Tibial artery (tissue), 4 donors: ENCODE measurements around the gene SAAL1.

ENCODE experiments used
- DNase-seq, 2 donors: peaks; one replicate each; pipeline ENCODE4 v3.0.0-alpha.2; 2019
- H3K27ac ChIP-seq, 2 donors: fragments of 200-600 bp; sonication (generic) in 1 of 2; 1 replicate in 1 of 2; 2 replicates in 1 of 2; pipeline ENCODE4 v1.5.1; 2018 to 2019; ENCODE audit warnings: mild to moderate bottlenecking in 1 of 2
- H3K27me3 ChIP-seq, 2 donors: fragments of 200-600 bp; sonication (generic) in 1 of 2; one replicate each; pipeline versions ENCODE4 v1.5.1 to v1.6.0; 2016 to 2019
- H3K36me3 ChIP-seq, 3 donors: fragments of 200-600 bp; sonication (generic) in 2 of 3; one replicate each; pipeline ENCODE4 v1.5.1; 2016 to 2019; ENCODE audit warnings: mild to moderate bottlenecking in 2 of 3
- H3K4me1 ChIP-seq, 4 donors: fragments of 200-600 bp; sonication (generic) in 2 of 4; 1 replicate in 3 of 4; 2 replicates in 1 of 4; pipeline ENCODE4 v1.5.1; 2016 to 2019
- H3K4me3 ChIP-seq, 2 donors: fragments of 200-600 bp; sonication (generic) in 1 of 2; 1 replicate in 1 of 2; 2 replicates in 1 of 2; pipeline ENCODE4 v1.5.1; 2018 to 2019; ENCODE audit warnings: mild to moderate bottlenecking in 2 of 2
- H3K9me3 ChIP-seq, 3 donors: fragments of 200-600 bp; sonication (generic) in 1 of 3; one replicate each; pipeline ENCODE4 v1.5.1; 2016 to 2019
- CTCF ChIP-seq, 2 experiments: fragments of 200-600 bp in 1 of 2; fragments of 450-650 bp in 1 of 2; IDR thresholded peaks; one replicate each; pipeline ENCODE4 v1.5.1; 2017 to 2019; ENCODE audit warnings: antibody characterized with exemption in 2 of 2, mild to moderate bottlenecking in 1 of 2, moderate library complexity in 1 of 2
- intact Hi-C: fragments of 100-400 bp; cut with DNase I; formaldehyde crosslinking; loops from one replicate; pipeline ENCODE4 v1.15.0; 2023; ENCODE audit warnings: low total_unique reads

The SAAL1 gene

GRCh38 chr11:18105802-18106574 lies at the start of gene SAAL1:
Gene SAAL1, minus strand, starts transcription at chr11:18106082. Its CDS starts 41 bp downstream, at chr11:18106041.
- peak within 1 kb of the TSS; percentile 91 to 98 for H3K4me3 ChIP-seq
- DNase-seq = peak; percentile 71 to 89
- intact Hi-C loops = loop anchor here (5.0 kb wide), 1 partner anchor 94 kb away; the partner anchor contains the start of gene SERGEF
- H3K36me3 ChIP-seq = peaks cover 7 to 23% (median 16%) of the 10 kb centered on the region in 3 donors
- no peaks in the 10 kb centered on the region for H3K9me3 ChIP-seq
- H3K4me1 ChIP-seq = peaks cover 0 to 19% (median 9%) of the 10 kb centered on the region in 4 donors
- H3K27me3 ChIP-seq = no peaks in the 10 kb centered on the region
- TF ChIP-seq CTCF (IDR thresholded peaks at IDR 0.05) = peak; percentile 49 to 58
- H3K27ac ChIP-seq = peak within 1 kb of the TSS; percentile 68 to 77

- intact Hi-C loops = no loop called here
- H3K9me3 ChIP-seq = no peaks in the 10 kb centered on the region
- H3K4me3 ChIP-seq = no peak overlapping the region
- no peak for DNase-seq
- no peak for TF ChIP-seq CTCF (IDR thresholded peaks at IDR 0.05)
- no peaks in the 10 kb centered on the region for H3K4me1 ChIP-seq
- no peak overlapping the region for H3K27ac ChIP-seq
- H3K36me3 ChIP-seq = no peaks in the 10 kb centered on the region
- H3K27me3 ChIP-seq = peaks cover 0 to 7% of the 10 kb centered on the region in 2 donors
Measured at GRCh38 chr11:18151581-18151980, 45.7 kb upstream of the SAAL1 start.

- Histone ChIP-seq H3K27ac (no peak overlapping the region), H3K36me3 (no peaks in the 10 kb centered on the region), H3K4me3 (no peak overlapping the region), H3K9me3 (no peaks in the 10 kb centered on the region), H3K4me1 (no peaks in the 10 kb centered on the region), H3K27me3 (no peaks in the 10 kb centered on the region)
- TF ChIP-seq CTCF (IDR thresholded peaks at IDR 0.05) = no peak
- intact Hi-C loops = no loop called here
- no peak for DNase-seq
Measured at GRCh38 chr11:18145837-18146236, 40.0 kb upstream of the SAAL1 start.

GRCh38 chr11:18145025-18145424 lies 39.1 kb upstream of the SAAL1 start:
- intact Hi-C loops = no loop called here

GRCh38 chr11:18144243-18144642 lies 38.4 kb upstream of the SAAL1 start:
- Histone ChIP-seq H3K27ac (no peak overlapping the region), H3K4me1 (no peaks in the 10 kb centered on the region), H3K36me3 (no peaks in the 10 kb centered on the region), H3K27me3 (no peaks in the 10 kb centered on the region), H3K4me3 (no peak overlapping the region), H3K9me3 (no peaks in the 10 kb centered on the region)
- TF ChIP-seq CTCF (IDR thresholded peaks at IDR 0.05) = no peak
- no peak for DNase-seq
- intact Hi-C loops = no loop called here

More at GRCh38 chr11:18145025-18145424, 39.1 kb upstream of the SAAL1 start:
- DNase-seq = no peak
- Histone ChIP-seq H3K27ac (no peak overlapping the region), H3K9me3 (no peaks in the 10 kb centered on the region), H3K27me3 (no peaks in the 10 kb centered on the region), H3K4me1 (no peaks in the 10 kb centered on the region), H3K4me3 (no peak overlapping the region), H3K36me3 (no peaks in the 10 kb centered on the region)
- TF ChIP-seq CTCF (IDR thresholded peaks at IDR 0.05) = no peak
